ENCODE data around the gene OR2L3. TPM values are rescaled to one million over a fixed set of nuclear protein-coding genes. Genes with fewer than 3 reads are reported as not detected.

The OR2L3 gene
- total and polyA plus RNA-seq, 2 of the 4 experiments (the other 2 are of a cell fraction), result not detected

- in situ Hi-C loops (cut with MboI; ENCODE audit: low sequenced_read_pairs) (no loop called here), intact Hi-C loops (cut with micrococcal nuclease) (no loop called here), dilution Hi-C loops (cut with HindIII; ENCODE audit: low sequenced_read_pairs, unreplicated experiment) (no loop called here)
- no peak overlapping the region for H2BK20ac ChIP-seq (ENCODE audit: low read depth, low read length)
- no peak overlapping the region for H4K91ac ChIP-seq (ENCODE audit: insufficient read depth, low read depth, low read length)
- DNase-seq (no peak), ATAC-seq (ENCODE audit: low read depth) (no peak)
- no peaks in the 10 kb centered on the region for H3K27me3 ChIP-seq (ENCODE audit: control insufficient read depth, insufficient read depth, low read length)
- ChIA-PET POLR2A (ENCODE audit: unreplicated experiment) (no interaction called here), CTCF (no interaction called here)
- H3K23ac ChIP-seq (ENCODE audit: low read depth, low read length), result no peak overlapping the region
- H3K79me1 ChIP-seq (ENCODE audit: low read depth in 1 of 2, low read length in 2 of 2), result no peaks in the 10 kb centered on the region
- H4K20me1 ChIP-seq (ENCODE audit: insufficient read depth, low read length), result no peaks in the 10 kb centered on the region
- H3K18ac ChIP-seq (ENCODE audit: low read depth, low read length), result no peak overlapping the region
- no peak overlapping the region for H2BK5ac ChIP-seq (ENCODE audit: low read depth, low read length, poor library complexity, severe bottlenecking)
- H2BK120ac ChIP-seq (ENCODE audit: low read depth, low read length), result no peak overlapping the region
- no peak overlapping the region for H3K14ac ChIP-seq (replicated peaks; ENCODE audit: low read depth, low read length)
- no peaks in the 10 kb centered on the region for H3K4me1 ChIP-seq (ENCODE audit: control insufficient read depth, insufficient read depth, low read length)
- H3K4me2 ChIP-seq (ENCODE audit: low read depth, low read length), result no peak overlapping the region
- BruUV-seq (replicated peaks), result no TSS peak
- no peak overlapping the region for H4K5ac ChIP-seq (ENCODE audit: low read depth, low read length)
- no peak for TF ChIP-seq BHLHE40 (IDR thresholded peaks at IDR 0.05; ENCODE audit: low read depth, low read length)
- no peak for TF ChIP-seq SMC3 (IDR thresholded peaks at IDR 0.05; ENCODE audit: low read depth, low read length)
- no peak for TF ChIP-seq NFE2L2 (IDR thresholded peaks at IDR 0.05; ENCODE audit: low read depth, low read length)
- no peak for TF ChIP-seq RCOR1 (IDR thresholded peaks at IDR 0.05; ENCODE audit: insufficient replicate concordance, low read length)
- no peak for TF ChIP-seq MAFK (IDR thresholded peaks at IDR 0.05; ENCODE audit: low read depth, low read length)
- no peak overlapping the region for H3K4ac ChIP-seq (ENCODE audit: low read depth, low read length)
- H3K9me1 ChIP-seq (ENCODE audit: insufficient read depth, low read length), result no peaks in the 10 kb centered on the region
- H3K27ac ChIP-seq (ENCODE audit: insufficient read depth, low read length), result no peak overlapping the region
- peaks cover 8% of the 10 kb centered on the region for H3K9me3 ChIP-seq (ENCODE audit: control insufficient read depth, insufficient read depth, low read length)
- no peaks in the 10 kb centered on the region for H3K36me3 ChIP-seq (ENCODE audit: control insufficient read depth, insufficient read depth, low read length)
- H3K56ac ChIP-seq (ENCODE audit: extremely low read depth, insufficient read depth, low read length), result no peak overlapping the region
- H2BK15ac ChIP-seq (ENCODE audit: low read depth, low read length), result no peak overlapping the region
- no peak overlapping the region for H2AK9ac ChIP-seq (replicated peaks; ENCODE audit: low read depth, low read length, poor library complexity)
- H2AK5ac ChIP-seq (ENCODE audit: low read depth, low read length), result no peak overlapping the region
- H4K8ac ChIP-seq (ENCODE audit: low read depth in 2 of 2, low read length in 2 of 2), result no peak overlapping the region
- H3K4me3 ChIP-seq (ENCODE audit: insufficient read depth, low read depth, low read length), result no peak overlapping the region
- WGBS, 2 experiments (ENCODE audit: extremely low coverage in 2 of 2, insufficient read length in 1 of 2), result no CpG with 5 or more reads among the region's 3 CpGs
- no peak overlapping the region for H3K9ac ChIP-seq (ENCODE audit: low read depth, low read length)
- no peak overlapping the region for H2AFZ ChIP-seq (replicated peaks; ENCODE audit: low read length, poor library complexity)
These were observed 37.0 kb upstream of the OR2L3 start for GRCh38 chr1:248009681-248010080.

All from IMR-90 (cell line).